Measurements from ENCODE around the gene HES6. TPM values are rescaled to one million over a fixed set of nuclear protein-coding genes. Genes with fewer than 3 reads are reported as not detected.

The HES6 gene
- total and polyA plus RNA-seq, 2 of the 8 experiments (the other 6 are each of a cell fraction or from before 2014, with no cell fraction given), result 32.6 to 36.3 TPM

GRCh38 chr2:238256594-238257104 is 16.8 kb upstream of the HES6 start:
- FAIRE-seq (peak; percentile 95), DNase-seq (ENCODE audit: low read depth in 1 of 2, low spot score in 2 of 2) (peak; percentile 91 to 93)
- H3K36me3 ChIP-seq (ENCODE audit: control insufficient read depth in 2 of 4, insufficient read depth in 4 of 4, low read length in 3 of 4), result peaks cover 0 to 3% (median 0%) of the 10 kb centered on the region in 4 experiments; a peak in 3 of 8 replicates
- no peak overlapping the region for H2BK12ac ChIP-seq (ENCODE audit: low read depth, low read length)
- no peak overlapping the region for H3K23ac ChIP-seq (ENCODE audit: insufficient read length)
- H2BK5ac ChIP-seq (ENCODE audit: low read depth, low read length), result no peak overlapping the region; the same call in 1 of the 2 replicates
- H2AFZ ChIP-seq (ENCODE audit: low read length), result no peak overlapping the region
- 53% methylated on average over 18 of the region's 18 CpGs; no CpG with 5 or more reads in 1 of the 2 experiments for WGBS, 2 experiments (ENCODE audit: extremely low coverage in 1 of 2, insufficient coverage in 1 of 2, insufficient read length in 1 of 2, insufficient replicate concordance in 2 of 2, low coverage in 1 of 2, low lambda C conversion rate in 2 of 2, missing lambda C conversion rate in 1 of 2)
- ChIA-PET CTCF (ENCODE audit: partially characterized antibody) (interaction anchor here (0.5 to 17.1 kb wide), 19 partner anchors 5 to 346 kb away, joined by 3 to 298 read pairs (median 3); partner anchors contain the start of genes KLHL30 and PER2), POLR2A (ENCODE audit: partially characterized antibody) (no interaction called here)
- peaks cover 0 to 3% of the 10 kb centered on the region in 2 experiments for H4K20me1 ChIP-seq (replicated peaks in 1 of 2; ENCODE audit: control insufficient read depth in 1 of 2, insufficient read depth in 2 of 2, low read length in 2 of 2)
- no peaks in the 10 kb centered on the region for H3K23me2 ChIP-seq (ENCODE audit: low read depth, low read length)
- H3K27ac ChIP-seq (ENCODE audit: low read depth, low read length), result no peak overlapping the region
- no peak overlapping the region for H2BK20ac ChIP-seq (ENCODE audit: low read length)
- no peaks in the 10 kb centered on the region for H3K27me3 ChIP-seq (replicated peaks in 1 of 4; ENCODE audit: control insufficient read depth in 3 of 4, extremely low read depth in 1 of 4, insufficient read depth in 3 of 4, low read length in 3 of 4)
- H2BK120ac ChIP-seq (replicated peaks; ENCODE audit: low read depth, low read length), result no peak overlapping the region
- no peak overlapping the region for H4K5ac ChIP-seq (ENCODE audit: insufficient read length, low read depth, low read length)
- H2AK5ac ChIP-seq (ENCODE audit: low read depth, low read length), result no peak overlapping the region; the same call in 1 of the 2 replicates
- H3K14ac ChIP-seq (ENCODE audit: insufficient read length), result no peak overlapping the region
- no peak overlapping the region for H4K8ac ChIP-seq (ENCODE audit: extremely low read depth, insufficient read depth, low read length)
- no peak overlapping the region for H4K91ac ChIP-seq (replicated peaks; ENCODE audit: insufficient read length, low read length)
- no peak overlapping the region for H3K18ac ChIP-seq (ENCODE audit: extremely low read depth, low read length)
- H3K9me3 ChIP-seq (ENCODE audit: insufficient read depth in 2 of 2, low read depth in 1 of 2, low read length in 1 of 2), result no peaks in the 10 kb centered on the region
- no peak overlapping the region for H3K56ac ChIP-seq (replicated peaks; ENCODE audit: insufficient read length, low read depth, low read length)
- no peak overlapping the region for H3K4me3 ChIP-seq (ENCODE audit: extremely low read depth in 1 of 4, insufficient read depth in 2 of 4, low read depth in 3 of 4, low read length in 4 of 4)
- no peaks in the 10 kb centered on the region; a peak in 1 of 7 replicates for H3K4me1 ChIP-seq (replicated peaks in 1 of 4; ENCODE audit: control insufficient read depth in 3 of 4, insufficient read depth in 4 of 4, low read length in 3 of 4)
- H3K79me2 ChIP-seq (ENCODE audit: control insufficient read depth in 1 of 2, insufficient read depth in 2 of 2, low read length in 2 of 2), result no peaks in the 10 kb centered on the region
- no peak overlapping the region; the same call in 1 of the 2 replicates for H2BK15ac ChIP-seq (ENCODE audit: low read length)
- H3K4ac ChIP-seq (replicated peaks; ENCODE audit: insufficient read length, low read depth, low read length), result no peak overlapping the region
- H3K79me1 ChIP-seq (ENCODE audit: low read depth, low read length), result no peaks in the 10 kb centered on the region
- no peak overlapping the region for H3K4me2 ChIP-seq (ENCODE audit: insufficient read depth in 1 of 2, low read depth in 2 of 2, low read length in 2 of 2)
- H3K9ac ChIP-seq (replicated peaks in 1 of 4; ENCODE audit: extremely low read depth in 1 of 4, low read depth in 3 of 4, low read length in 3 of 4), result no peak overlapping the region
- TF ChIP-seq SP1 (IDR thresholded peaks at IDR 0.05; ENCODE audit: low read depth, low read length) (no peak), CREB1 (IDR thresholded peaks at IDR 0.05) (peak; percentile 74), TBP (IDR thresholded peaks at IDR 0.05; ENCODE audit: low read depth, low read length) (no peak), NRF1 (IDR thresholded peaks at IDR 0.05; ENCODE audit: low read depth, low read length) (no peak), YY1 (IDR thresholded peaks at IDR 0.05; ENCODE audit: low read depth, low read length) (peak; percentile 61; the same call in 1 of the 2 replicates), SUZ12 (IDR thresholded peaks at IDR 0.05; ENCODE audit: low read length) (no peak), RAD21 (IDR thresholded peaks at IDR 0.05 in 1 of 2, conservative IDR thresholded peaks at IDR 0.05 in 1 of 2; ENCODE audit: low read depth in 2 of 2, low read length in 2 of 2) (peak; percentile 86 to 88), JUND (IDR thresholded peaks at IDR 0.05; ENCODE audit: low read length) (peak; percentile 56; the same call in 1 of the 2 replicates), RBBP5 (IDR thresholded peaks at IDR 0.05; ENCODE audit: borderline replicate concordance, low read depth, low read length) (no peak), CBX5 (IDR thresholded peaks at IDR 0.05; ENCODE audit: low read depth, low read length) (no peak), CTCF (IDR thresholded peaks at IDR 0.05; ENCODE audit: control extremely low read depth in 1 of 3, insufficient read depth in 1 of 3, low read depth in 1 of 3, low read length in 3 of 3) (peak; percentile 95 to 99 (median 98))
